SK-N-SH treated with all-trans-retinoic acid at 6 μM for 48 hours (cell line): ENCODE data around the gene P2RY8.
A peak's percentile ranks its signal among the peaks of the same experiment; 100 is the strongest.

ENCODE experiments used
- ATAC-seq: fragments of 200-7000 bp; cut with Tn5 transposase; 3 replicates; pipeline ENCODE4 v1.9.1; 2020; ENCODE audit warnings: mild to moderate bottlenecking, moderate library complexity
- ARNTL ChIP-seq: fragments of 450-650 bp; formaldehyde crosslinking; IDR thresholded peaks from 2 replicates; pipeline ENCODE4 v1.5.0; 2020; ENCODE audit warnings: low read depth, mild to moderate bottlenecking, moderate library complexity, borderline replicate concordance
- BACH2 ChIP-seq: fragments of 250-450 bp; sonication (Bioruptor Pico); IDR thresholded peaks from 2 replicates; pipeline ENCODE4 v1.9.0; 2021; ENCODE audit warnings: mild to moderate bottlenecking, borderline replicate concordance
- CSDC2 ChIP-seq: fragments of 250-450 bp; sonication (Bioruptor Pico); IDR thresholded peaks from 2 replicates; pipeline ENCODE4 v1.5.0; 2020; ENCODE audit warnings: mild to moderate bottlenecking, moderate library complexity
- GLIS3 ChIP-seq: fragments of 250-450 bp; sonication (Bioruptor Pico); IDR thresholded peaks from 2 replicates; pipeline ENCODE4 v1.5.0; 2020; ENCODE audit warnings: mild to moderate bottlenecking, moderate library complexity
- ISL1 ChIP-seq: fragments of 250-450 bp; sonication (Bioruptor Pico); IDR thresholded peaks from 2 replicates; pipeline ENCODE4 v2.1.2; 2022; ENCODE audit warnings: mild to moderate bottlenecking, moderate library complexity
- OSR1 ChIP-seq: fragments of 250-450 bp; sonication (Bioruptor Pico); IDR thresholded peaks from 2 replicates; pipeline ENCODE4 v1.8.0; 2022; ENCODE audit warnings: moderate library complexity, mild to moderate bottlenecking, inconsistent platforms
- RARB ChIP-seq: fragments of 250-450 bp; sonication (Bioruptor Pico); IDR thresholded peaks from 2 replicates; pipeline ENCODE4 v1.8.0; 2021; ENCODE audit warnings: mild to moderate bottlenecking, moderate library complexity
- SNAI2 ChIP-seq: fragments of 250-450 bp; sonication (Bioruptor Pico); IDR thresholded peaks from 2 replicates; pipeline ENCODE4 v1.5.0; 2020; ENCODE audit warnings: mild to moderate bottlenecking, moderate library complexity
- TCF4 ChIP-seq: fragments of 250-450 bp; sonication (Bioruptor Pico); IDR thresholded peaks from 2 replicates; pipeline ENCODE4 v1.8.0; 2021; ENCODE audit warnings: mild to moderate bottlenecking, moderate library complexity, borderline replicate concordance
- ZC3H10 ChIP-seq: fragments of 250-450 bp; sonication (Bioruptor Pico); IDR thresholded peaks from 2 replicates; pipeline ENCODE4 v1.5.1; 2021; ENCODE audit warnings: mild to moderate bottlenecking, moderate library complexity
- ZFP30 ChIP-seq: fragments of 450-650 bp; formaldehyde crosslinking; IDR thresholded peaks from 2 replicates; pipeline ENCODE4 v1.5.0; 2022; ENCODE audit warnings: mild to moderate bottlenecking, moderate library complexity
- ZNF565 ChIP-seq: fragments of 450-650 bp; formaldehyde crosslinking; conservative IDR thresholded peaks from 2 replicates; pipeline ENCODE4 v1.5.0; 2020; ENCODE audit warnings: low read depth, mild to moderate bottlenecking, moderate library complexity
- ZNF70 ChIP-seq: fragments of 450-650 bp; formaldehyde crosslinking; IDR thresholded peaks from 2 replicates; pipeline ENCODE4 v1.5.0; 2020; ENCODE audit warnings: mild to moderate bottlenecking, moderate library complexity
- ZNF8 ChIP-seq: fragments of 450-650 bp; formaldehyde crosslinking; IDR thresholded peaks from 2 replicates; pipeline ENCODE4 v1.5.0; 2020; ENCODE audit warnings: mild to moderate bottlenecking, moderate library complexity
- TF ChIP-seq, protein P1 (sequence below): fragments of 250-450 bp; sonication (Bioruptor Pico); IDR thresholded peaks from 2 replicates; pipeline ENCODE4 v1.8.0; 2020; ENCODE audit warnings: mild to moderate bottlenecking, moderate library complexity, borderline replicate concordance
- TF ChIP-seq, protein P2 (sequence below): fragments of 250-450 bp; sonication (Bioruptor Pico); IDR thresholded peaks from 2 replicates; pipeline ENCODE4 v1.5.1; 2021; ENCODE audit warnings: mild to moderate bottlenecking, moderate library complexity
- TF ChIP-seq, protein P3 (sequence below): fragments of 250-450 bp; sonication (Bioruptor Pico); IDR thresholded peaks from 2 replicates; pipeline ENCODE4 v1.8.0; 2021; ENCODE audit warnings: low read depth, mild to moderate bottlenecking, moderate library complexity, borderline replicate concordance
- TF ChIP-seq, protein P4 (sequence below): fragments of 250-450 bp; sonication (Bioruptor Pico); IDR thresholded peaks from 2 replicates; pipeline ENCODE4 v1.5.0; 2020; ENCODE audit warnings: mild to moderate bottlenecking, moderate library complexity
- TF ChIP-seq, protein P5 (sequence below): fragments of 250-450 bp; sonication (Bioruptor Pico); IDR thresholded peaks from 2 replicates; pipeline ENCODE4 v1.5.1; 2020; ENCODE audit warnings: low read depth, mild to moderate bottlenecking, moderate library complexity

P2RY8 gene

DNA sequence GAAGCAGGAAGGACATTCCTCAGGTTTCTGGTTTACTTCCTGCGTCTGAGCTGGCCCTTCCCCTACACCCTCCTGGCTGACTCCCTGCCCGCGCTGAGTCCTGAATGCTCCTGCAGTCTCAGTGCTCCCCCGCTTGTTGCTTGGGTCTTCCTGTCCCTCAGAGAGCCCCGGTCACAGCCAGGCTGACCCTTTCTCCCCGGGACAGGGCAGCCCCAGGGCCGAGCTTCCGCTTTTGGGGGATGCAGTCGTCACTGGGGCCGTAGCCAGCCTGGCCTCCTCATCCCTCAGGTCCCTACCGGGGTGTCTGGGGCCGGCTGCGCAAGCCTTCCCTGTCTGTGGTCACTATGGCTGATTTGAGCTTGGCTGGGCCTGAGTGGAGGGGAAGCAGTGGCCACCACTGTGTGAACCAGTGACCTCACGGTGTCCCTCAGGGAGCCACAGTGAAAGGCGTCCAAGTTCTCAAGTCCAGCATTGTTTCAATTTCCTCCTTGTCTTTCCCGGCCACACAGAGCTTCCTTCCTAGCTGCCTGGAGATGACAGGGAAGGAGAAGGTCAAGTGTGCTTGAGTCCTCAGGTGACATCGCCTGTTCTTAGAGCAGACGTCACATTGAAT, 50.1 kb downstream of the P2RY8 start:
- TF ChIP-seq OSR1 (CRISPR knock-in tag) = no peak
- TF ChIP-seq ARNTL (CRISPR knock-in tag) = no peak
- peak; percentile 30; the same call in 1 of the 3 replicates for ATAC-seq

DNA sequence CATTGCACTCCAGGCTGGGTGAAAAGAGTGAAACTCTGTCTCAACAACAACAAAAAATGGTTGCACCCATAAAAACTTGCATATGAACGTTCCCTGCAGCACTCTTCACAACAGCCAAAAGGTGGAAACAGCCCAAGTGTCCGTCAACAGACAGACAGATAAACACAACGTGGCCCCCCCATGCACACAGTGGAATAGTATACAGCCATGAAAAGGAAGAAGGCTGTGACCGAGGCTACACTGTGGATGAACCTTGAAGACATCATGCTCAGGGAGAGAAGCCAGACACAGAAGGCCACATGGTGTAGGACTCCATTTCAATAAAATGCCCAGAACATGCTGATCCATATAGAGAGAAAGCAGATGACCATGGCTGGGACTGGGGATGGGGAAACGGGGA, 50.8 kb downstream of the P2RY8 start:
- TF ChIP-seq, protein P1, sequence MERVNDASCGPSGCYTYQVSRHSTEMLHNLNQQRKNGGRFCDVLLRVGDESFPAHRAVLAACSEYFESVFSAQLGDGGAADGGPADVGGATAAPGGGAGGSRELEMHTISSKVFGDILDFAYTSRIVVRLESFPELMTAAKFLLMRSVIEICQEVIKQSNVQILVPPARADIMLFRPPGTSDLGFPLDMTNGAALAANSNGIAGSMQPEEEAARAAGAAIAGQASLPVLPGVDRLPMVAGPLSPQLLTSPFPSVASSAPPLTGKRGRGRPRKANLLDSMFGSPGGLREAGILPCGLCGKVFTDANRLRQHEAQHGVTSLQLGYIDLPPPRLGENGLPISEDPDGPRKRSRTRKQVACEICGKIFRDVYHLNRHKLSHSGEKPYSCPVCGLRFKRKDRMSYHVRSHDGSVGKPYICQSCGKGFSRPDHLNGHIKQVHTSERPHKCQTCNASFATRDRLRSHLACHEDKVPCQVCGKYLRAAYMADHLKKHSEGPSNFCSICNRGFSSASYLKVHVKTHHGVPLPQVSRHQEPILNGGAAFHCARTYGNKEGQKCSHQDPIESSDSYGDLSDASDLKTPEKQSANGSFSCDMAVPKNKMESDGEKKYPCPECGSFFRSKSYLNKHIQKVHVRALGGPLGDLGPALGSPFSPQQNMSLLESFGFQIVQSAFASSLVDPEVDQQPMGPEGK (CRISPR knock-in tag) = no peak
- no peak for TF ChIP-seq ZNF8
- no peak for TF ChIP-seq ZC3H10 (CRISPR knock-in tag)
- TF ChIP-seq ARNTL (CRISPR knock-in tag) = no peak
- TF ChIP-seq, protein P2, sequence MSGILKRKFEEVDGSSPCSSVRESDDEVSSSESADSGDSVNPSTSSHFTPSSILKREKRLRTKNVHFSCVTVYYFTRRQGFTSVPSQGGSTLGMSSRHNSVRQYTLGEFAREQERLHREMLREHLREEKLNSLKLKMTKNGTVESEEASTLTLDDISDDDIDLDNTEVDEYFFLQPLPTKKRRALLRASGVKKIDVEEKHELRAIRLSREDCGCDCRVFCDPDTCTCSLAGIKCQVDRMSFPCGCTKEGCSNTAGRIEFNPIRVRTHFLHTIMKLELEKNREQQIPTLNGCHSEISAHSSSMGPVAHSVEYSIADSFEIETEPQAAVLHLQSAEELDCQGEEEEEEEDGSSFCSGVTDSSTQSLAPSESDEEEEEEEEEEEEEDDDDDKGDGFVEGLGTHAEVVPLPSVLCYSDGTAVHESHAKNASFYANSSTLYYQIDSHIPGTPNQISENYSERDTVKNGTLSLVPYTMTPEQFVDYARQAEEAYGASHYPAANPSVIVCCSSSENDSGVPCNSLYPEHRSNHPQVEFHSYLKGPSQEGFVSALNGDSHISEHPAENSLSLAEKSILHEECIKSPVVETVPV (CRISPR knock-in tag) = no peak
- no peak for TF ChIP-seq OSR1 (CRISPR knock-in tag)
- TF ChIP-seq GLIS3 (CRISPR knock-in tag) = no peak
- TF ChIP-seq ZNF565 (CRISPR knock-in tag) = no peak
- TF ChIP-seq TCF4 (CRISPR knock-in tag) = no peak
- TF ChIP-seq SNAI2 = no peak
- no peak for TF ChIP-seq ZFP30 (CRISPR knock-in tag)
- TF ChIP-seq ISL1 (CRISPR knock-in tag) = no peak
- TF ChIP-seq BACH2 (CRISPR knock-in tag) = no peak
- no peak for TF ChIP-seq ZNF70 (CRISPR knock-in tag)
- no peak for TF ChIP-seq RARB
- TF ChIP-seq, protein P3, sequence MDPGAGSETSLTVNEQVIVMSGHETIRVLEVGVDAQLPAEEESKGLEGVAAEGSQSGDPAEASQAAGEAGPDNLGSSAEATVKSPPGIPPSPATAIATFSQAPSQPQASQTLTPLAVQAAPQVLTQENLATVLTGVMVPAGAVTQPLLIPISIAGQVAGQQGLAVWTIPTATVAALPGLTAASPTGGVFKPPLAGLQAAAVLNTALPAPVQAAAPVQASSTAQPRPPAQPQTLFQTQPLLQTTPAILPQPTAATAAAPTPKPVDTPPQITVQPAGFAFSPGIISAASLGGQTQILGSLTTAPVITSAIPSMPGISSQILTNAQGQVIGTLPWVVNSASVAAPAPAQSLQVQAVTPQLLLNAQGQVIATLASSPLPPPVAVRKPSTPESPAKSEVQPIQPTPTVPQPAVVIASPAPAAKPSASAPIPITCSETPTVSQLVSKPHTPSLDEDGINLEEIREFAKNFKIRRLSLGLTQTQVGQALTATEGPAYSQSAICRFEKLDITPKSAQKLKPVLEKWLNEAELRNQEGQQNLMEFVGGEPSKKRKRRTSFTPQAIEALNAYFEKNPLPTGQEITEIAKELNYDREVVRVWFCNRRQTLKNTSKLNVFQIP (CRISPR knock-in tag) = no peak
- TF ChIP-seq, protein P4, sequence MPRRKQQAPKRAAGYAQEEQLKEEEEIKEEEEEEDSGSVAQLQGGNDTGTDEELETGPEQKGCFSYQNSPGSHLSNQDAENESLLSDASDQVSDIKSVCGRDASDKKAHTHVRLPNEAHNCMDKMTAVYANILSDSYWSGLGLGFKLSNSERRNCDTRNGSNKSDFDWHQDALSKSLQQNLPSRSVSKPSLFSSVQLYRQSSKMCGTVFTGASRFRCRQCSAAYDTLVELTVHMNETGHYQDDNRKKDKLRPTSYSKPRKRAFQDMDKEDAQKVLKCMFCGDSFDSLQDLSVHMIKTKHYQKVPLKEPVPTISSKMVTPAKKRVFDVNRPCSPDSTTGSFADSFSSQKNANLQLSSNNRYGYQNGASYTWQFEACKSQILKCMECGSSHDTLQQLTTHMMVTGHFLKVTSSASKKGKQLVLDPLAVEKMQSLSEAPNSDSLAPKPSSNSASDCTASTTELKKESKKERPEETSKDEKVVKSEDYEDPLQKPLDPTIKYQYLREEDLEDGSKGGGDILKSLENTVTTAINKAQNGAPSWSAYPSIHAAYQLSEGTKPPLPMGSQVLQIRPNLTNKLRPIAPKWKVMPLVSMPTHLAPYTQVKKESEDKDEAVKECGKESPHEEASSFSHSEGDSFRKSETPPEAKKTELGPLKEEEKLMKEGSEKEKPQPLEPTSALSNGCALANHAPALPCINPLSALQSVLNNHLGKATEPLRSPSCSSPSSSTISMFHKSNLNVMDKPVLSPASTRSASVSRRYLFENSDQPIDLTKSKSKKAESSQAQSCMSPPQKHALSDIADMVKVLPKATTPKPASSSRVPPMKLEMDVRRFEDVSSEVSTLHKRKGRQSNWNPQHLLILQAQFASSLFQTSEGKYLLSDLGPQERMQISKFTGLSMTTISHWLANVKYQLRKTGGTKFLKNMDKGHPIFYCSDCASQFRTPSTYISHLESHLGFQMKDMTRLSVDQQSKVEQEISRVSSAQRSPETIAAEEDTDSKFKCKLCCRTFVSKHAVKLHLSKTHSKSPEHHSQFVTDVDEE = no peak
- no peak for TF ChIP-seq CSDC2 (CRISPR knock-in tag)
- TF ChIP-seq, all 23 proteins: peak for 0
- ATAC-seq = no peak

DNA sequence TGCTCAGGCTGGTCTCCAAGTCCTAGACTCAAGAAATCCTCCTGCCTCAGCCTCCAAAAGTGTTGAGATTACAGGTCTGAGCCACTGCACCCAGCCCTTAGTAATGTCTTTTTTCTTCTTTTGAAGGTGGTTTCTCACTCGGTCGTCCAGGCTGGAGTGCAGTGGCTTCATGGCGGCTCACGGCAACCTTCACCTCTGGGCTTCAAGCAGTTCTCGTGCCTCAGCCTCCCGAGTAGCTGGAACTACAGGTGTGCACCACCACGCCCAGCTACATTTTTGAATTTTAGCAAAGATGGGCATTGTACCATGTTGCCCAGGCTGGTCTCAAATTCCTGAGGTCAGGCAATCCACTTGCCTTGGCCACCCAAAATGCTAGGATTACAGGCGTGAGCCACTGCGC, 52.0 kb downstream of the P2RY8 start:
- no peak for ATAC-seq
- TF ChIP-seq, protein P5, sequence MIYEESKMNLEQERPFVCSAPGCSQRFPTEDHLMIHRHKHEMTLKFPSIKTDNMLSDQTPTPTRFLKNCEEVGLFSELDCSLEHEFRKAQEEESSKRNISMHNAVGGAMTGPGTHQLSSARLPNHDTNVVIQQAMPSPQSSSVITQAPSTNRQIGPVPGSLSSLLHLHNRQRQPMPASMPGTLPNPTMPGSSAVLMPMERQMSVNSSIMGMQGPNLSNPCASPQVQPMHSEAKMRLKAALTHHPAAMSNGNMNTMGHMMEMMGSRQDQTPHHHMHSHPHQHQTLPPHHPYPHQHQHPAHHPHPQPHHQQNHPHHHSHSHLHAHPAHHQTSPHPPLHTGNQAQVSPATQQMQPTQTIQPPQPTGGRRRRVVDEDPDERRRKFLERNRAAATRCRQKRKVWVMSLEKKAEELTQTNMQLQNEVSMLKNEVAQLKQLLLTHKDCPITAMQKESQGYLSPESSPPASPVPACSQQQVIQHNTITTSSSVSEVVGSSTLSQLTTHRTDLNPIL (CRISPR knock-in tag) = no peak
- TF ChIP-seq, protein P1 (CRISPR knock-in tag) = no peak
- no peak for TF ChIP-seq ISL1 (CRISPR knock-in tag)
- TF ChIP-seq SNAI2 = no peak
- no peak for TF ChIP-seq ARNTL (CRISPR knock-in tag)
- TF ChIP-seq, protein P4 = no peak
- TF ChIP-seq ZC3H10 (CRISPR knock-in tag) = no peak
- TF ChIP-seq ZNF565 (CRISPR knock-in tag) = no peak
